Upper lobe of left lung (tissue), 6 donors: ENCODE data around the gene TREML2. TPM values are rescaled to one million over a fixed set of nuclear protein-coding genes. Genes with fewer than 3 reads are reported as not detected.

Experiments used
- ATAC-seq, 2 donors: fragments of 200-7000 bp; cut with Tn5 transposase; one replicate each; pipeline ENCODE4 v1.9.1; 2022; ENCODE audit warnings: mild to moderate bottlenecking in 2 of 2, moderate library complexity in 2 of 2; ENCODE audit not compliant: low FRiP score in 2 of 2
- DNase-seq, 2 donors: peaks; one replicate each; pipeline ENCODE4 v3.0.0-alpha.2; 2019 to 2020
- H3K27ac ChIP-seq, 4 donors: fragments of 200-600 bp; sonication (generic); one replicate each; pipeline ENCODE4 v1.5.1; 2016 to 2019
- H3K27me3 ChIP-seq, 4 donors: fragments of 200-600 bp; sonication (generic); one replicate each; pipeline ENCODE4 v1.5.1; 2017 to 2019
- H3K36me3 ChIP-seq, 4 donors: fragments of 200-600 bp; sonication (generic); one replicate each; pipeline ENCODE4 v1.5.1; 2016 to 2019
- H3K4me1 ChIP-seq, 4 donors: fragments of 200-600 bp; sonication (generic); one replicate each; pipeline ENCODE4 v1.5.1; 2018 to 2019
- H3K4me3 ChIP-seq, 4 donors: fragments of 200-600 bp; sonication (generic); one replicate each; pipeline ENCODE4 v1.5.1; 2017 to 2019; ENCODE audit warnings: mild to moderate bottlenecking in 2 of 4, moderate library complexity in 1 of 4
- H3K9me3 ChIP-seq, 4 donors: fragments of 200-600 bp; sonication (generic); one replicate each; pipeline ENCODE4 v1.5.1; 2018 to 2019
- EP300 ChIP-seq, 4 donors: sonication (generic); formaldehyde crosslinking; IDR thresholded peaks; one replicate each; pipeline ENCODE4 v1.5.1; 2017; ENCODE audit warnings: antibody characterized with exemption in 4 of 4, control low read depth in 2 of 4
- POLR2A ChIP-seq, 4 donors: fragments of 450-650 bp; IDR thresholded peaks; one replicate each; pipeline ENCODE4 v1.5.1; 2016 to 2017; ENCODE audit warnings: antibody characterized with exemption in 4 of 4, mild to moderate bottlenecking in 2 of 4
- POLR2AphosphoS5 ChIP-seq, 2 donors: sonication (generic); formaldehyde crosslinking; IDR thresholded peaks; one replicate each; pipeline ENCODE4 v1.5.1; 2017; ENCODE audit warnings: antibody characterized with exemption in 2 of 2
- WGBS, 2 donors: methylation state at CpG; one replicate each; pipeline ENCODE4 v1.1.5; 2017 to 2018; 5-methylcytosine and 5-hydroxymethylcytosine counted together
- total RNA-seq, 6 donors: library from RNA; depleted of rRNA in 4 of 6; stranded (reverse); fragments of >200 nt in 4 of 6; gene quantifications; one replicate each; pipeline versions ENCODE4 v1.1.0 to v1.2.1, GENCODE V29; 2016 to 2021
- TF ChIP-seq, protein P1 (sequence below), 6 experiments: fragments of 450-650 bp in 4 of 6; fragments of 200-600 bp in 2 of 6; sonication (generic) in 2 of 6; IDR thresholded peaks; one replicate each; pipeline ENCODE4 v1.5.1; 2016 to 2019; ENCODE audit warnings: antibody characterized with exemption in 6 of 6
- donor health status: DM: no; HTN: no; CAD: no; lungs with moderate emphysema.
- donor health status: DM: no; HTN: yes; CAD: no; lungs with severe emphysema.

Gene TREML2
- total RNA-seq, 6 donors from 2014 or later = 0.67 to 2.3 (median 1.5) TPM; not detected in 1

DNA sequence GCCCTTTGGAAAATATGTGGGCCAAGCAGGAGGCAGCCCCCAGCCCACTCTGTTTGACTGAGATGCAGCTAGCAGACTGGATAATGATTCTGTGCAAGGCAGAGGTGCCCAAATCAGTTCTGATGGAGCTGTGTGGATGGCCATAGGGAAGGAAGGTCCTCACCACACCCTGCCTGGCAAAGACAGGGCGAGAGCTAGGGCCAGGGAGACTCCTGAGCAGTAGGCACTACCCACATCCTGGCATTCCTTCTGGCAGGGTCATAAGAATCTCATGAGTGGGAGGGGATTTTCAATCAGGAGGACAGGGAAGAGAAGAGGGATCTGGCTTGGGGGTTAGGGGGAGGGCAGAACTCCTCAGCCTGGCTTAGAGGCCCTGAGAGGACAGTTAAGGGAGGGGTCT, 19.4 kb downstream of the TREML2 start:
- DNase-seq (no peak), ATAC-seq (no peak)
- no peaks in the 10 kb centered on the region for H3K9me3 ChIP-seq
- H3K27ac ChIP-seq = no peak overlapping the region
- H3K4me3 ChIP-seq = no peak overlapping the region
- 47 to 67% methylated on average over 1 of the region's 1 CpG for WGBS, 2 donors
- H3K36me3 ChIP-seq = no peaks in the 10 kb centered on the region
- peaks cover 4 to 5% (median 4%) of the 10 kb centered on the region in 4 donors for H3K4me1 ChIP-seq
- TF ChIP-seq POLR2A (IDR thresholded peaks at IDR 0.05) = no peak
- TF ChIP-seq, protein P1, sequence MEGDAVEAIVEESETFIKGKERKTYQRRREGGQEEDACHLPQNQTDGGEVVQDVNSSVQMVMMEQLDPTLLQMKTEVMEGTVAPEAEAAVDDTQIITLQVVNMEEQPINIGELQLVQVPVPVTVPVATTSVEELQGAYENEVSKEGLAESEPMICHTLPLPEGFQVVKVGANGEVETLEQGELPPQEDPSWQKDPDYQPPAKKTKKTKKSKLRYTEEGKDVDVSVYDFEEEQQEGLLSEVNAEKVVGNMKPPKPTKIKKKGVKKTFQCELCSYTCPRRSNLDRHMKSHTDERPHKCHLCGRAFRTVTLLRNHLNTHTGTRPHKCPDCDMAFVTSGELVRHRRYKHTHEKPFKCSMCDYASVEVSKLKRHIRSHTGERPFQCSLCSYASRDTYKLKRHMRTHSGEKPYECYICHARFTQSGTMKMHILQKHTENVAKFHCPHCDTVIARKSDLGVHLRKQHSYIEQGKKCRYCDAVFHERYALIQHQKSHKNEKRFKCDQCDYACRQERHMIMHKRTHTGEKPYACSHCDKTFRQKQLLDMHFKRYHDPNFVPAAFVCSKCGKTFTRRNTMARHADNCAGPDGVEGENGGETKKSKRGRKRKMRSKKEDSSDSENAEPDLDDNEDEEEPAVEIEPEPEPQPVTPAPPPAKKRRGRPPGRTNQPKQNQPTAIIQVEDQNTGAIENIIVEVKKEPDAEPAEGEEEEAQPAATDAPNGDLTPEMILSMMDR (IDR thresholded peaks at IDR 0.05) = no peak
- TF ChIP-seq POLR2AphosphoS5 (IDR thresholded peaks at IDR 0.05) = no peak
- TF ChIP-seq EP300 (IDR thresholded peaks at IDR 0.05) = no peak
- no peaks in the 10 kb centered on the region for H3K27me3 ChIP-seq

DNA sequence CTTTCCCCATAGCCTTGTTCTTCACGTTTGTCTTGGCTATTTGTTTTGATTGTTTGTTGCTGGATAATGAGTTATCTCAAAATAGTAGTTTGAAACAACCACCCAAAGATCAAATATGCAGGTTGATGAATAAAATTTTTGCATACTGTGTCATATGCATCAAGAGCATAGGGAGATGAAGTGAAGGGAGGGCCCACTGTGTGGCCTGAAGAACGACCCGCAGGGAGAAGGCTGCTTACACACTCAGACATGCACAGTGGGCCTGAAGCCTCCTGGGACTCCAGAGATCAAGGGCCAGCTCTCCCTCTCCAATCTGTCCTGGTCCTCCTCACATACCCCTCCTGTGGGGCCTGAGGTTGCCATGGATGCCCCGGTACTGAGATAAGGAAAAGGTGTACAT, 21.8 kb downstream of the TREML2 start:
- no peaks in the 10 kb centered on the region for H3K27me3 ChIP-seq
- TF ChIP-seq POLR2AphosphoS5 (IDR thresholded peaks at IDR 0.05) (no peak), POLR2A (IDR thresholded peaks at IDR 0.05) (no peak), EP300 (IDR thresholded peaks at IDR 0.05) (no peak)
- TF ChIP-seq, protein P1 (IDR thresholded peaks at IDR 0.05) = no peak
- ATAC-seq (no peak), DNase-seq (no peak)
- peaks cover 4 to 5% (median 4%) of the 10 kb centered on the region in 4 donors for H3K4me1 ChIP-seq
- H3K36me3 ChIP-seq = no peaks in the 10 kb centered on the region
- 61 to 75% methylated on average over 4 of the region's 4 CpGs for WGBS, 2 donors
- no peak overlapping the region for H3K4me3 ChIP-seq
- H3K9me3 ChIP-seq = no peaks in the 10 kb centered on the region
- H3K27ac ChIP-seq = no peak overlapping the region

DNA sequence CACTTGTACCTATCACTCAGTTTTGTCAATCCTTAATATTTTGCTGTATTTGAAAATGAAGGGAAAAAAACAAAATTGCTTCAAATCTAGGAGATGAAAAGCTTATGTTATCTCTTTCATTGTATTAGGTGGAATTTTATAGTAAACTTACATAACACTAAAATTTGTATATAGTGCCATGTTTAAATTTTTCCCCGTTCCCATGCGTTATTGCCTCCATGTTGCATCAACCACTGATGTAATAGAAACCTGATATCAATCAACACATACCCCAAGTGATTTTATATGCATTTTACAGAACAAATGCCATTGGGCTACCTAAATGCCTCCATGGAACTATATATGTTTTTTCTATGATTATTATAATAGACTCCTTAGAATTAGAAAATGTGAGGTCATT, 23.3 kb downstream of the TREML2 start:
- H3K4me1 ChIP-seq = peaks cover 4 to 5% (median 4%) of the 10 kb centered on the region in 4 donors
- H3K27ac ChIP-seq = no peak overlapping the region
- TF ChIP-seq POLR2AphosphoS5 (IDR thresholded peaks at IDR 0.05) (no peak), POLR2A (IDR thresholded peaks at IDR 0.05) (no peak), EP300 (IDR thresholded peaks at IDR 0.05) (no peak)
- TF ChIP-seq, protein P1 (IDR thresholded peaks at IDR 0.05) = no peak
- no peak overlapping the region for H3K4me3 ChIP-seq
- ATAC-seq (no peak), DNase-seq (no peak)
- H3K27me3 ChIP-seq = no peaks in the 10 kb centered on the region
- WGBS, 2 donors = 88 to 95% methylated on average over 2 of the region's 2 CpGs
- no peaks in the 10 kb centered on the region for H3K36me3 ChIP-seq
- no peaks in the 10 kb centered on the region for H3K9me3 ChIP-seq

DNA sequence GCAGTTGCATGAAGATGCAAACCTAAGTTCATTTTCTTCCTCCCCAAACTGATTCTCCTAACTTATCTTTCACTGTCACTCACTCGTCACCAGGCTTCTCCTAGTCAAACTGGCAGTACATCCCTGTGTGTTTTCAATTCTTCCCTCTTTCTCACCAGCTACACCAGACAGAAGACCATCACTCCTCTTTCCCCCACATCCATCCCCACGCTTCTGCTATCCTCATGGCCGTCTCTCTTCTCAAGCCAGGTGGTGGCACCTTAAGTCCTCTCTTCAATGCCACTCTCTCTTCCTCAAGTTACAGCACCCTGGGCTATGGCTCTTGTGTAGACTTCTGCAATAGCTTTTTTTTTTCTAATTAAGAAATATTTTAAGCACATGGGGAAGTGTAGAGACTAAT, 23.7 kb downstream of the TREML2 start:
- Histone ChIP-seq H3K36me3 (no peaks in the 10 kb centered on the region), H3K4me1 (peaks cover 2 to 4% (median 3%) of the 10 kb centered on the region in 4 donors), H3K4me3 (no peak overlapping the region), H3K9me3 (no peaks in the 10 kb centered on the region), H3K27ac (no peak overlapping the region), H3K27me3 (no peaks in the 10 kb centered on the region)
- 75 to 76% methylated on average over 3 of the region's 3 CpGs for WGBS, 2 donors
- DNase-seq (no peak), ATAC-seq (no peak)
- no peak for TF ChIP-seq EP300 (IDR thresholded peaks at IDR 0.05)
- no peak for TF ChIP-seq POLR2AphosphoS5 (IDR thresholded peaks at IDR 0.05)
- TF ChIP-seq, protein P1 (IDR thresholded peaks at IDR 0.05) = no peak
- TF ChIP-seq POLR2A (IDR thresholded peaks at IDR 0.05) = no peak

DNA sequence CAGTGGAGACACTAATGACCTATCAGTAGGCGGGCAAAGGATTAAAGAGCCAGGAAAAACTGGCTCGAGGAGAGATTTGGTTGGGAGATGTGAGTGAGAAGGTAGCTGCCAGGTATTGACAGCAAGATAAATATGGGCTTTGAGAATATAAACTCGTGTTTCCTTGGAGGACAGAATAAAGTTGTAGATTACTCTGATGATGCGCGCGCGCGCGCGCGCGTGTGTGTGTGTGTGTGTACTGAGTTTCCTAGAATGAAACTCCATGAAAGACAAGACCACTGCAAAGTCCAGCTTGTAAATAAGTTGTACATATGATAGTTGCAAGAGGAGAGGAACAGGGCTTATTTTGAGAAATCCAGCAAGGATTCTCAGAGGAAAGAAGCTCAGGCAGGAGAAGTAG, 24.8 kb downstream of the TREML2 start:
- TF ChIP-seq POLR2A (IDR thresholded peaks at IDR 0.05) (no peak), EP300 (IDR thresholded peaks at IDR 0.05) (no peak), POLR2AphosphoS5 (IDR thresholded peaks at IDR 0.05) (no peak)
- TF ChIP-seq, protein P1 (IDR thresholded peaks at IDR 0.05) = no peak
- Histone ChIP-seq H3K4me1 (no peaks in the 10 kb centered on the region), H3K27me3 (no peaks in the 10 kb centered on the region), H3K27ac (no peak overlapping the region), H3K36me3 (no peaks in the 10 kb centered on the region), H3K9me3 (no peaks in the 10 kb centered on the region), H3K4me3 (no peak overlapping the region)
- 87 to 90% methylated on average over 12 of the region's 12 CpGs for WGBS, 2 donors
- DNase-seq (peak in 1 of 2 donors; percentile 71), ATAC-seq (no peak)
